Measurements from ENCODE around the gene ZNF230. TPM values are rescaled to one million over a fixed set of nuclear protein-coding genes. Genes with fewer than 3 reads are reported as not detected.

The ZNF230 gene
- total RNA-seq, 1 experiment from 2014 or later, result 1.0 TPM

DNA sequence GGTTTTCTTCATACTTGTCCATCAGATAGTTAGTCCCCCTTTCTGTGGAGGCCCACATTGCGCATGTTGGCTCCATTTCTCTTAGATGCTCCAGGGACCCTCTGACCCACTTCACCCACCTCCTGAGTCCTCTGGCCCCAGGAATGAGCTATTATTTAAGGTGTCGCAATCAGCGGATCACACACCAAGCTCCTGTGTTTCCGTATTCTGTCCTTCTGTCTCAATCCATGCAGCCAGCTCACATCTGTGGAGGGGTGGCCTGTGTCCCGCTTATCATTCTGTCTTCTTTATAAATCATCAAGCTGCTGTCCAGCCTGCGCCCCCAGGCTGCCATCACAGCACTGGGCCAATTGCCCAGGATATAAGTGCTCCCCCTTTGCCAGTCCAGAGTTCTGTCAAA lies 4.7 kb downstream of the ZNF230 start:
- Histone ChIP-seq H3K9me3 (ENCODE audit: low read length) (peaks cover 23% of the 10 kb centered on the region), H3K9me2 (replicated peaks; ENCODE audit: low read length) (no peaks in the 10 kb centered on the region), H3K27ac (ENCODE audit: low read length) (no peak overlapping the region), H3F3A (ENCODE audit: low read length, unreplicated experiment) (no peaks in the 10 kb centered on the region), H3K79me2 (ENCODE audit: low read length) (peaks cover 6% of the 10 kb centered on the region), H3K4me1 (ENCODE audit: insufficient read depth, low read length) (no peaks in the 10 kb centered on the region), H2AFZ (ENCODE audit: low read length) (no peak overlapping the region), H3K27me3 (ENCODE audit: low read length) (no peaks in the 10 kb centered on the region), H3K4me3 (ENCODE audit: low read length) (no peak overlapping the region), H3K4me2 (ENCODE audit: low read length) (no peak overlapping the region), H4K20me1 (ENCODE audit: low read length) (no peaks in the 10 kb centered on the region), H3K36me3 (ENCODE audit: low read depth, low read length) (peaks cover 61% of the 10 kb centered on the region), H3K9ac (ENCODE audit: low read length) (no peak overlapping the region)
- ATAC-seq (no peak), DNase-seq (no peak)
- TF ChIP-seq EZH2phosphoT487 (IDR thresholded peaks at IDR 0.05; ENCODE audit: borderline replicate concordance, low read length), result no peak
- TF ChIP-seq EZH2 (IDR thresholded peaks at IDR 0.05; ENCODE audit: low read length, unreplicated experiment), result no peak
- TF ChIP-seq, protein P1, sequence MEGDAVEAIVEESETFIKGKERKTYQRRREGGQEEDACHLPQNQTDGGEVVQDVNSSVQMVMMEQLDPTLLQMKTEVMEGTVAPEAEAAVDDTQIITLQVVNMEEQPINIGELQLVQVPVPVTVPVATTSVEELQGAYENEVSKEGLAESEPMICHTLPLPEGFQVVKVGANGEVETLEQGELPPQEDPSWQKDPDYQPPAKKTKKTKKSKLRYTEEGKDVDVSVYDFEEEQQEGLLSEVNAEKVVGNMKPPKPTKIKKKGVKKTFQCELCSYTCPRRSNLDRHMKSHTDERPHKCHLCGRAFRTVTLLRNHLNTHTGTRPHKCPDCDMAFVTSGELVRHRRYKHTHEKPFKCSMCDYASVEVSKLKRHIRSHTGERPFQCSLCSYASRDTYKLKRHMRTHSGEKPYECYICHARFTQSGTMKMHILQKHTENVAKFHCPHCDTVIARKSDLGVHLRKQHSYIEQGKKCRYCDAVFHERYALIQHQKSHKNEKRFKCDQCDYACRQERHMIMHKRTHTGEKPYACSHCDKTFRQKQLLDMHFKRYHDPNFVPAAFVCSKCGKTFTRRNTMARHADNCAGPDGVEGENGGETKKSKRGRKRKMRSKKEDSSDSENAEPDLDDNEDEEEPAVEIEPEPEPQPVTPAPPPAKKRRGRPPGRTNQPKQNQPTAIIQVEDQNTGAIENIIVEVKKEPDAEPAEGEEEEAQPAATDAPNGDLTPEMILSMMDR (conservative IDR thresholded peaks at IDR 0.05; ENCODE audit: low read depth, low read length), result no peak
- POLR2A ChIA-PET (ENCODE audit: unreplicated experiment), result no interaction called here
- intact Hi-C loops (cut with micrococcal nuclease), result no loop called here
- CTCF ChIA-PET, result no interaction called here
- no TSS peak for BruUV-seq (replicated peaks)

DNA sequence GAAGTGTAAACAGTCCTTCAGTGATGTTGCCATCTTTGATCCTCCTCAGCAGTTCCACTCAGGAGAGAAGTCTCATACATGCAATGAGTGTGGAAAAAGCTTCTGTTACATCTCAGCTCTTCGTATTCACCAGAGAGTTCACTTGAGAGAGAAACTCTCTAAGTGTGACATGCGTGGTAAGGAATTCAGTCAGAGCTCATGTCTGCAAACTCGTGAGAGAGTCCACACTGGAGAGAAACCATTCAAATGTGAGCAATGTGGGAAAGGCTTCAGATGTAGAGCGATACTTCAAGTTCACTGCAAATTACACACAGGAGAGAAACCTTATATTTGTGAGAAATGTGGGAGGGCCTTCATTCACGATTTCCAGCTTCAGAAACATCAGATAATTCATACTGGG lies 7.7 kb downstream of the ZNF230 start:
- no peaks in the 10 kb centered on the region for H3K9me2 ChIP-seq (replicated peaks; ENCODE audit: low read length)
- H3K9ac ChIP-seq (ENCODE audit: low read length), result no peak overlapping the region
- no peak overlapping the region for H3K4me3 ChIP-seq (ENCODE audit: low read length)
- ATAC-seq, result no peak
- TF ChIP-seq, protein P1 (conservative IDR thresholded peaks at IDR 0.05; ENCODE audit: low read depth, low read length), result no peak
- TF ChIP-seq EZH2phosphoT487 (IDR thresholded peaks at IDR 0.05; ENCODE audit: borderline replicate concordance, low read length) (no peak), EZH2 (IDR thresholded peaks at IDR 0.05; ENCODE audit: low read length, unreplicated experiment) (no peak)
- no peaks in the 10 kb centered on the region for H4K20me1 ChIP-seq (ENCODE audit: low read length)
- H3F3A ChIP-seq (ENCODE audit: low read length, unreplicated experiment), result no peaks in the 10 kb centered on the region
- intact Hi-C loops (cut with micrococcal nuclease), result no loop called here
- no peaks in the 10 kb centered on the region for H3K27me3 ChIP-seq (ENCODE audit: low read length)
- ChIA-PET CTCF (no interaction called here), POLR2A (ENCODE audit: unreplicated experiment) (no interaction called here)
- H3K36me3 ChIP-seq (ENCODE audit: low read depth, low read length), result peaks cover 61% of the 10 kb centered on the region
- no peak overlapping the region for H2AFZ ChIP-seq (ENCODE audit: low read length)
- no peak overlapping the region for H3K4me2 ChIP-seq (ENCODE audit: low read length)
- DNase-seq, result no peak
- no peak overlapping the region for H3K27ac ChIP-seq (ENCODE audit: low read length)
- no peaks in the 10 kb centered on the region for H3K4me1 ChIP-seq (ENCODE audit: insufficient read depth, low read length)
- peaks cover 23% of the 10 kb centered on the region for H3K9me3 ChIP-seq (ENCODE audit: low read length)
- BruUV-seq (replicated peaks), result no TSS peak
- H3K79me2 ChIP-seq (ENCODE audit: low read length), result no peaks in the 10 kb centered on the region

DNA sequence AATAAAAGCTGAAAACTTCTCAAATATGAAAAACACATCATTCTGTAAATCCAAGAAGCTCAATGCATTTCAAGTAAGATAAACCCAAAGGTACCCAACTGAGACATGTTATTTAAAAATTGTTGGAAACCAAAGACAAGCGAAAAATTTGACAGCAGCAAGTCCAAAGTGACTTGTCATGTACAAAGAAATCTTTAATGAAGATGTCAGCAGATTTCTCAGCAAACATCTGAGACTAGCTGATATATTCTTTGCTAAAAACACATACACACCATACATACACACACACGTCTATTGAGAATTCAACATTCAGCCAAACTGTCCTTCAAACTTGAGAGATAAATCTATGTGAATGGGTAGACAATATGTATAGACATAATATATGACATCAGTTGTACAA lies 16.7 kb downstream of the ZNF230 start:
- H2AFZ ChIP-seq (ENCODE audit: low read length), result no peak overlapping the region
- intact Hi-C loops (cut with micrococcal nuclease), result no loop called here
- ATAC-seq (no peak), DNase-seq (no peak)
- H3K27me3 ChIP-seq (ENCODE audit: low read length), result no peaks in the 10 kb centered on the region
- no peak overlapping the region for H3K27ac ChIP-seq (ENCODE audit: low read length)
- no peak overlapping the region for H3K4me2 ChIP-seq (ENCODE audit: low read length)
- TF ChIP-seq, protein P1 (conservative IDR thresholded peaks at IDR 0.05; ENCODE audit: low read depth, low read length), result no peak
- no peak for TF ChIP-seq EZH2 (IDR thresholded peaks at IDR 0.05; ENCODE audit: low read length, unreplicated experiment)
- no peak for TF ChIP-seq EZH2phosphoT487 (IDR thresholded peaks at IDR 0.05; ENCODE audit: borderline replicate concordance, low read length)
- H3K9ac ChIP-seq (ENCODE audit: low read length), result no peak overlapping the region
- H3K9me2 ChIP-seq (replicated peaks; ENCODE audit: low read length), result no peaks in the 10 kb centered on the region
- no peaks in the 10 kb centered on the region for H3K36me3 ChIP-seq (ENCODE audit: low read depth, low read length)
- POLR2A ChIA-PET (ENCODE audit: unreplicated experiment), result no interaction called here
- H3K9me3 ChIP-seq (ENCODE audit: low read length), result no peaks in the 10 kb centered on the region
- H3F3A ChIP-seq (ENCODE audit: low read length, unreplicated experiment), result no peaks in the 10 kb centered on the region
- no TSS peak for BruUV-seq (replicated peaks)
- no peak overlapping the region for H3K4me3 ChIP-seq (ENCODE audit: low read length)
- H3K4me1 ChIP-seq (ENCODE audit: insufficient read depth, low read length), result no peaks in the 10 kb centered on the region
- no peaks in the 10 kb centered on the region for H4K20me1 ChIP-seq (ENCODE audit: low read length)
- H3K79me2 ChIP-seq (ENCODE audit: low read length), result no peaks in the 10 kb centered on the region
- CTCF ChIA-PET, result no interaction called here

Measured in PC-3 (cell line).